ENCODE data around the gene ANKRD31. TPM values are rescaled to one million over a fixed set of nuclear protein-coding genes. Genes with fewer than 3 reads are reported as not detected.

The ANKRD31 gene
- total RNA-seq, 2 experiments from 2014 or later = 0.13 TPM; not detected in 1

DNA sequence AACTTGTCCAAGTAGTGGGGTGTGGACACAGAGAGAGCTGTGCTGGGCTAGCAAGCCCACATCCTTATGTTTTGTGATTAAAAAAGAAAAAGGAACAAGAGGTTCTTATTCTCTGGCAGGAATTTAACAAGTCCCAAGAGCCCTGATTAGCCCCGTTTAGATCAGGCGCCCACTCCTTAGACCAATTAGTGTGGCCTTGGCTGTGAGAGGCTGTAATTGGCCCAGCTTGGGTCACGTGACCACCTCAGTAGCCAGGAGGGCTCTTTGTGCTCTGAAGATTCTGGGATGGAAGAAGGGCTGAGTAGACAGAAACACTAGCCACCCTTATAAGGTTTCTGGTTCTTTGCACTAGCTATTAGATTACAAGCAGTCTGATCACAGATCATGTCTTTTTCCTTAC lies 215.5 kb downstream of the ANKRD31 start:
- Histone ChIP-seq H4K20me1 (ENCODE audit: insufficient read depth, low read length) (no peaks in the 10 kb centered on the region), H3K4me1 (ENCODE audit: insufficient read depth, low read length, poor library complexity, severe bottlenecking) (no peaks in the 10 kb centered on the region), H3K4me2 (ENCODE audit: low read length) (no peak overlapping the region), H3K27ac (ENCODE audit: low read depth, low read length, poor library complexity, severe bottlenecking) (no peak overlapping the region), H3K9me3 (ENCODE audit: low read length) (no peaks in the 10 kb centered on the region), H3K9me2 (ENCODE audit: insufficient read depth, low read length) (no peaks in the 10 kb centered on the region), H2AFZ (ENCODE audit: low read length) (no peak overlapping the region), H3K4me3 (ENCODE audit: low read depth, low read length, poor library complexity, severe bottlenecking) (no peak overlapping the region), H3K79me2 (ENCODE audit: insufficient read depth, low read depth, low read length) (no peaks in the 10 kb centered on the region), H3K36me3 (ENCODE audit: insufficient read depth, low read length) (no peaks in the 10 kb centered on the region)
- intact Hi-C loops (cut with micrococcal nuclease; ENCODE audit: unreplicated experiment) = no loop called here
- no TSS peak for BruUV-seq (replicated peaks)
- no peak for DNase-seq (ENCODE audit: low spot score)
- POLR2A ChIA-PET = no interaction called here
- CTCF ChIA-PET (ENCODE audit: unreplicated experiment) = no interaction called here
- no peak for TF ChIP-seq EZH2phosphoT487 (IDR thresholded peaks at IDR 0.05; ENCODE audit: borderline replicate concordance, low read depth, low read length)
- TF ChIP-seq, protein P1, sequence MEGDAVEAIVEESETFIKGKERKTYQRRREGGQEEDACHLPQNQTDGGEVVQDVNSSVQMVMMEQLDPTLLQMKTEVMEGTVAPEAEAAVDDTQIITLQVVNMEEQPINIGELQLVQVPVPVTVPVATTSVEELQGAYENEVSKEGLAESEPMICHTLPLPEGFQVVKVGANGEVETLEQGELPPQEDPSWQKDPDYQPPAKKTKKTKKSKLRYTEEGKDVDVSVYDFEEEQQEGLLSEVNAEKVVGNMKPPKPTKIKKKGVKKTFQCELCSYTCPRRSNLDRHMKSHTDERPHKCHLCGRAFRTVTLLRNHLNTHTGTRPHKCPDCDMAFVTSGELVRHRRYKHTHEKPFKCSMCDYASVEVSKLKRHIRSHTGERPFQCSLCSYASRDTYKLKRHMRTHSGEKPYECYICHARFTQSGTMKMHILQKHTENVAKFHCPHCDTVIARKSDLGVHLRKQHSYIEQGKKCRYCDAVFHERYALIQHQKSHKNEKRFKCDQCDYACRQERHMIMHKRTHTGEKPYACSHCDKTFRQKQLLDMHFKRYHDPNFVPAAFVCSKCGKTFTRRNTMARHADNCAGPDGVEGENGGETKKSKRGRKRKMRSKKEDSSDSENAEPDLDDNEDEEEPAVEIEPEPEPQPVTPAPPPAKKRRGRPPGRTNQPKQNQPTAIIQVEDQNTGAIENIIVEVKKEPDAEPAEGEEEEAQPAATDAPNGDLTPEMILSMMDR (conservative IDR thresholded peaks at IDR 0.05; ENCODE audit: low read length) = no peak

DNA sequence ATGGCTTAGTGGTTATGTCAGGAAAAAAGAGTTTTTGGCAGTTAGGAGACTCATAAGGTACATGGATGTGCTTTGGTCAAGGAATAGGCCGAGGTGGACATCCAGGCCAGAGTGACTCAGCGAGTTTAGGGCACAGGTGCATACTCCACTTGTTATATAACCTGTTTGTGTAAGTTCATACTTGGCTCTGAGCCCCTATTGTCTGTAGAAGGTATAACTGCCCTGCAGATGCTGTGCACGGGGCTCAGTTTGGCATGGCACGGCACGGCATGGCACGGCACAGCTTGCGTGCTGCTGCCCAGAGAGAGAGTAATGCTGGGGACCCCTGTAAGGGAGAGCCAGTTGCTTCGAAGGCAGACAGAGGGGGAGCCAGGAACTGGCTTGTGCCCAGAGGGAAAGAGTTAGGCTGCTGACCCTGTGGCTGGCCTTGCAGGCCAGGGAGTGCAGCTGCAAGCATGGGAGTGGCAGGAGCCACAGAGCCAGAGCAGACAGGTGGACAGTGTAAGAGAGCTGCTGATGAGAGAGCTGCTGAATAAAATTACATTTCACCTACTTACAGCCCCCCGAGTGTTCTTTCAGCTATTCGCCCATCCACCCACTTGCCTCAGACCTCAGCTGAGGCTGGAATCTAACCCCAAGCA lies 216.5 kb downstream of the ANKRD31 start:
- intact Hi-C loops (cut with micrococcal nuclease; ENCODE audit: unreplicated experiment) = no loop called here
- POLR2A ChIA-PET = interaction anchor here (0.5 kb wide), 1 partner anchor 263 kb away, joined by 3 read pairs; no protein-coding TSS in a partner anchor
- no peak for DNase-seq (ENCODE audit: low spot score)
- BruUV-seq (replicated peaks) = no TSS peak
- Histone ChIP-seq H3K4me3 (ENCODE audit: low read depth, low read length, poor library complexity, severe bottlenecking) (no peak overlapping the region), H3K4me1 (ENCODE audit: insufficient read depth, low read length, poor library complexity, severe bottlenecking) (no peaks in the 10 kb centered on the region), H3K4me2 (ENCODE audit: low read length) (no peak overlapping the region), H4K20me1 (ENCODE audit: insufficient read depth, low read length) (no peaks in the 10 kb centered on the region), H3K27ac (ENCODE audit: low read depth, low read length, poor library complexity, severe bottlenecking) (no peak overlapping the region), H2AFZ (ENCODE audit: low read length) (no peak overlapping the region), H3K36me3 (ENCODE audit: insufficient read depth, low read length) (no peaks in the 10 kb centered on the region), H3K9me3 (ENCODE audit: low read length) (no peaks in the 10 kb centered on the region), H3K9me2 (ENCODE audit: insufficient read depth, low read length) (no peaks in the 10 kb centered on the region), H3K79me2 (ENCODE audit: insufficient read depth, low read depth, low read length) (no peaks in the 10 kb centered on the region)
- CTCF ChIA-PET (ENCODE audit: unreplicated experiment) = no interaction called here
- TF ChIP-seq, protein P1 (conservative IDR thresholded peaks at IDR 0.05; ENCODE audit: low read length) = no peak
- no peak for TF ChIP-seq EZH2phosphoT487 (IDR thresholded peaks at IDR 0.05; ENCODE audit: borderline replicate concordance, low read depth, low read length)

DNA sequence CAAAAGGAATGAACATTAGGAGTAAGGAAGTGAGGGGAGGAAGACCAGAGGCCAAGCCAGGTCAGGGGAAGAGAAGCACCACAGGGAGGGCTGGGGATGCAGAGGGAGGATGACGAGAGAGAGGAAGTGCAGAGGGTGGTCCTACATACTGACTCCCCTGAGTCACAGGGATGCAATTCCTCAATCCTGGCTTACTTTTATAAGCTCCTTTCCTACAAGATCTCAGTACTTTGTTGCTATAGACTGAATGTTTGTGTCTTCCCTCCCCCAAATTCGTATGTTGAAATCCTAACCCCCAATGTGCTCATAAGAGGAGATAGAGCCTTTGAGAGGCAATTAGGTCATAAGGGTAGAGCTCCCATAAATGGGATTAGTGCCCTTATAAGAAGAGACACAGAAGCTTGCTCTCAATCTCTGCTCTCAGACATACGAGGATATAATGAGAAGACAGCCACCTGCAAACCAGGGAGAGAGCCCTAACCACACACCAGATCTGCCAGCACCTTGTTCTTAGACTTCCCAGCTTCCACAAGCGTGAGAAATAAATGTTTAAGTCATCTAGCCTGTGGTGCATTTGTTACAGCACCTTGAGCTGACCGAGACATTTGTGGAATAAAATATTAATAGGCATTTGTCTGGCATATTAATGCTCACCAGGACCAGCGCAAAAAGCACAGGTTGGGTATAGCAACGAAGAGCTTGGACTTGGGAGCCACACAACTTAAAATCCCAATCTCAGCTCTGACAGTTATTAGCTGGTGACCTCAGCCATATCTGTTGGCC lies 217.7 kb downstream of the ANKRD31 start:
- CTCF ChIA-PET (ENCODE audit: unreplicated experiment) = no interaction called here
- Histone ChIP-seq H3K79me2 (ENCODE audit: insufficient read depth, low read depth, low read length) (no peaks in the 10 kb centered on the region), H3K9me3 (ENCODE audit: low read length) (no peaks in the 10 kb centered on the region), H3K4me1 (ENCODE audit: insufficient read depth, low read length, poor library complexity, severe bottlenecking) (no peaks in the 10 kb centered on the region), H3K9me2 (ENCODE audit: insufficient read depth, low read length) (no peaks in the 10 kb centered on the region), H3K36me3 (ENCODE audit: insufficient read depth, low read length) (no peaks in the 10 kb centered on the region), H3K4me2 (ENCODE audit: low read length) (no peak overlapping the region), H4K20me1 (ENCODE audit: insufficient read depth, low read length) (no peaks in the 10 kb centered on the region), H3K27ac (ENCODE audit: low read depth, low read length, poor library complexity, severe bottlenecking) (no peak overlapping the region), H2AFZ (ENCODE audit: low read length) (no peak overlapping the region), H3K4me3 (ENCODE audit: low read depth, low read length, poor library complexity, severe bottlenecking) (no peak overlapping the region)
- no peak for DNase-seq (ENCODE audit: low spot score)
- POLR2A ChIA-PET = interaction anchor here (0.7 kb wide), 1 partner anchor 1638 kb away, joined by 3 read pairs; no protein-coding TSS in a partner anchor
- no TSS peak for BruUV-seq (replicated peaks)
- TF ChIP-seq EZH2phosphoT487 (IDR thresholded peaks at IDR 0.05; ENCODE audit: borderline replicate concordance, low read depth, low read length) = no peak
- TF ChIP-seq, protein P1 (conservative IDR thresholded peaks at IDR 0.05; ENCODE audit: low read length) = no peak
- intact Hi-C loops (cut with micrococcal nuclease; ENCODE audit: unreplicated experiment) = no loop called here
